ENCODE data around the gene CEACAM16.

The CEACAM16 gene

DNA sequence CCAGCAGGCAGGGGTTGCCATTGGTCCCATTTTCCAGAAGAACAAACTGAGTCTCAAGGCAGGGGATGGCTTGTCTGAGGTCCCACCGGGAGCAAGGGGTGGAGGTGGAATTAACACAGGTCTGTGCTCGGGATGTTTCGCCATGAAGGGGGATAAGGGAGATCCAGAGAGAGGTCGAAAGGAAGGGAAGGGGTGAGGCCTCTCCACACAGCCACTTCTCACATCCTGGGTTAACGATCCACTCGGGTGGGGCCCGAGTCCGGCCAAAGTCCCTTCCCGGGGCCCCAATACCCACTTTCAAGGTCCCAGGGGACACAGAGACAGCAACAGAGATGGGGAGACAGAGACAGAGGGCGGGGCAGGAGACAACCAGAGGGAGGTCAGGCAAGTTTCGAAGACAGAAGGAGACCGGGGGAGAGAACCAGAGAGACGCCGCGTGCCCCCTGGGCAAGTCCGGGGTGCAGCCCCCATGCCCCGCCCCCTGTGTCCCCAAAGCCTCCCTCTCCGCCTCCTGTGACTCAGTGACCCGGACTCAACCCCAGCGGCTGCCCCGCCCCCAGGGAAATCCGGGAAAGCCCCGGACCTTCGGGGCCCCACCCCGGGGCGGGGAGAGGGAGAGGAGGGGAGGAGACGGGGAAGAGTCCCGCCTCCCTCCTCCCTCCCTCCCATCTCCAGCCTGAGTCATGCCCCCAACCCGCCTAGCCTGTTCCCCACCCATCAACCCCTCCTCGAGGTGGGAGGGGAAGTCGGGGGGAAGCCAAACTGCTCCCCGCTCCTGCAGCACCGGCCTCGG, 48.2 kb downstream of the CEACAM16 start:
- DNase-seq: peak; percentile 64 to 65

DNA sequence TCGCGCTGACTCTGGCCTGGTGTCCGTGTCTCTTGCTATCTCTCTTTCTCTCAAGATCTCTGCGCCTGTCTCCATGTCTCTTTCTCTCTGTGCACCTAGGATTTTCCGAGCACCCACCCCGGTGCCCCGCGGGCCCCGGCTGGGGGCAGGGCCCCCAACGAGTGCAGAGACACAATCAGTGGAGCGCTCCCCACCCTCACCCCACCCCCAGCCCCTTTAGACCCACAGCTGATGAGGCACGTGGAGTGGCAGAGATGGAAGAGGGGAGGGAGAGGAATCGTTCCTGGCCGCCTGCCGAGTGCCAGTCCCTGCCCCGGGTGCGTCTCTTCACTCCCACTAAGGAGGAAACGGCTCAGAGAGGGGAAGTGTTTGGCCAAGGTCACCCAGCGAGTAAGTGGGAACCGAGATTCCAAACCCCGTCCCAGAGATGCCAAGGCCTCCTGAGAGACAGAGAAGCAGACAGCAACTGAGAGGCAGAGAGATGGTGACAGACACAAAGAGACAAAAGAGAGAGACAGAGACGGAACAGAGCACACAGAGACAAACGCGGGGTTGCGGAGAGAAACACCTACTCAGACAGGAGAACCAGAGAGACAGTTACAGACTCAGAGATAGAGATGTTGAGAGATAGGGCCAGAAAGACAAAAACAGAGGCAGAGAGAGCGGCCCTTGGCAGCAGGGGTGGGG, 48.9 kb downstream of the CEACAM16 start:
- peak; percentile 45 to 76 for DNase-seq

- DNase-seq: no peak
These were observed 49.7 kb downstream of the CEACAM16 start, which contains the start of gene BCL3 for GRCh38 chr19:44748426-44749254. Gene BCL3, plus strand, starts transcription at chr19:44748708. Its CDS starts 83 bp downstream, at chr19:44748791.

DNA sequence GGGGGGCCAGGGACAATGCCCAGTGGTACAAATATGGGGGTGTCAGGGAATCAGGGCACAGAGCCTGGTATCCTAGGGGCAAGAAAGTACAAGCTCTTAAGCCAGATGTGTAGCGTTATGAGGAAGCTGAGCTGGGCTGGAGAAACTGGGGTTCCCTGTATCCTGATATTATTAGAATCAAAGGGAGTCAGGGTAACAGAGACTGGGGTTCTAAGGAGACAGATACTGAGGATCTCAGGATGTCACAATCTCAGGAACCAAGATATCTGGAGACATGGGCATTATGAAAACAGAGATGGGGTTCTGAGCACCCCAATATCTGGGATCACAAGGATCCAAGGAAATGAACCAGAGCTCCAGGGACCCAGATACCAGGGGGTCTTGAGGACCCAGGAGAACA, 50.3 kb downstream of the CEACAM16 start:
- no peak for DNase-seq

DNA sequence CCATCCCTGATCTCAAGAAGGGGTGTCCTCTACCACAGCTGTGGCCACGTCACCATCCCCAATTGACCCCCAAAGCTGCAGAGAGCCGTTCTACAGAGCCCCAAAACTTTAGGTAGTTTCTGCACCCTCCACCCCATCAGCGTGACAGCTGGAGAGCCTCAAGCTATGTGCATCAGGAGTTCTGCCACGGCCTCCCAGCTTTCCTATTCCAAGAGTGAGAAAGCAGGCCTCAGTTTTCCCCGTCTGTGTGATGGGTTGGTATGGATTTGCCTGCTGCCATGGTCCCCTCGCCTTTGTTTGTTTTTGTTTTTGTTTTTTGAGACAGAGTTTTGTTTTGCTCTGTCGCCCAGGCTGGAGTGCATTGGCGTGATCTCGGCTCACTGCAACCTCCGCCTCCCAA, 51.0 kb downstream of the CEACAM16 start:
- no peak for DNase-seq

- DNase-seq: no peak
These were observed 53.3 kb downstream of the CEACAM16 start for GRCh38 chr19:44752123-44752815.

DNA sequence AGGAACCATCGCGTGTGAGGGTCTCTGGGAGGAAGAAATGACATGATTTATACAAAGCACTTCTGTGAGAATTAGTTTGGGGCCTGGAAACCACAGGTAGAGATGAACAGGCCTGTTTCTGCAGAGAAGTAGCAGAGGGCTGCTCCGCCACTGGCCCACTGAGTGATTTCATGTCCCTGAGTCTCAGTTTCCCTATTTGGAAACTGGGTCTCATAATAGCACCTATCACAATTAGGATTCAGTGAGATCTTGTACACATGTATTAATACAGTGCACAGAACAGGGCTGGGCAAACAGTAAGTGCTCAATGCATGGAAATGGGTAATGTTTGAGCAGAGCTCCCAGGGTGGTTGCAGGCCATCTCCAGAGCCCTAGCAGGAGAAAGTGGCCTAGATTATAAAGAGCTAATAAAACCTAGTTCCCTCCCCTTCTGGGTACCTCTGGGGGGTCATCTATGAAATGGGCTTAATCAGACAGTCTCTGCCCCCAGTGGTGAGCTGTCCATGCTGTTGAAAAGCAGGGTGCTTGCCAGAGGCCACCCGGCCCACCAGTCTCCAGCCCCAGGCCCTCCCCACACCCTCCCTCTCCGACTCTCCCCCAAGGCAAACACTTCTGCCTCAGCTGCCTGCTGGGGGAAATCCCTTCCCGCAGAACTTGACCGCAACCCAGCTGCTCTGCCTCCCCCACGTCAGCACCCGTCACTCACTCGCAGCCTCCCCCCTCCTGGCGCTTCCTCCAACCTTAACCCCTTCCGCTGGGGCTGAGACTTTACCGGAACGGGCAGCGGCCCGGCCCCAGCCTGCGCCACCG, 54.1 kb downstream of the CEACAM16 start:
- DNase-seq: peak; percentile 91 to 94

GRCh38 chr19:44753626-44753931, 54.6 kb downstream of the CEACAM16 start:
- DNase-seq: no peak

GRCh38 chr19:44753932-44754749, 55.2 kb downstream of the CEACAM16 start:
- DNase-seq: peak; percentile 50 to 62

- no peak for DNase-seq
These were observed 55.8 kb downstream of the CEACAM16 start for GRCh38 chr19:44754750-44755080.

- no peak for DNase-seq
These were observed 56.3 kb downstream of the CEACAM16 start for GRCh38 chr19:44755219-44755618.

GRCh38 chr19:44756089-44756562, 57.2 kb downstream of the CEACAM16 start:
- DNase-seq: no peak

GRCh38 chr19:44757057-44757734, 58.2 kb downstream of the CEACAM16 start:
- no peak for DNase-seq

GRCh38 chr19:44757735-44758505, 59.0 kb downstream of the CEACAM16 start:
- no peak for DNase-seq

DNA sequence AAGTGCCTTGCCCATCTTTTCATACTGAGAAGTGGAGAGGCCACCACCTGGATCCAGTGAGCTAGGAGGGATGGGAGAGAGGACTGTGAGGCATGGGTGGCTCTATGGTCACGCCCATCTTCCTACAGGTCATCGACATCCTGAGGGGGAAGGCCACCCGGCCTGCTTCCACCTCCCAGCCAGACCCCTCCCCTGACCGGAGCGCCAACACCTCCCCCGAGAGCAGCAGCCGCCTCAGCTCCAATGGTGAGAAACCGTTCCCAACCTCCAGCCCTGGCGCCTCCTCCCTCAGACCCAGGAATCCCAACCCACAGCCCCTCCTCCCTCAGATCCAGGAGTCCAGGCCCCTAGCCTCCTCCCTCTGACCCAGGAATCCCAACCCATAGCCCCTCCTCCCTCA, 59.6 kb downstream of the CEACAM16 start:
- no peak for DNase-seq

DNA sequence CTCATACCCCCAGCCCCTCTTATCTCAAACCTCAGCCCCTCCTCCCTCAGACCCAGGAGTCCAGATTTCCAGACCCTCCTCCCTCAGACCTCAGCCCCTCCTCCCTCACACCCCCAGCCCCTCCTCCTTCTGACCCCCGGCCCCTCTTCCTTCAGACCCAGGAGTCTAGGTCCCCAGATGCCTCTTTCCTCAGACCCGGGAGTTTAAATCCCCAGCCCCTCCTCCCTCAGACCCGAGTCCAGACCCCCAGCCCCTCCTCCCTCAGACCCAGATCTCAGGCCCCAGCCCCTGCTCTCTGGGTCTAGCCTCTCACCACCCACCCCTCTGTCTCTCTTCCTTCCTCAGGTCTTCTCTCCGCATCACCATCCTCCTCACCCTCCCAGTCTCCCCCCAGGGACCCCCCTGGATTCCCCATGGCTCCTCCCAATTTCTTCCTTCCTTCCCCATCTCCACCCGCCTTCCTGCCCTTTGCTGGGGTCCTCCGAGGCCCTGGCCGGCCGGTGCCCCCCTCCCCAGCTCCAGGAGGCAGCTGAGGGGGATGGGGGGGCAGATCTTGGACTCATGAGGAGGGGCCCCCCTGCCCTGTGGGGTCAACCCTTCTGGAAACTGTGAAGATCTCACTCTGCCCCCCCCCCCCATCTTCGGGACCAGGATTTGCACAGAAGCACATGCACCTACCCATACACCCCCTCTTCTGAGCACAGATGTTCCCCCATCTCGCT, 60.3 kb downstream of the CEACAM16 start:
- DNase-seq: no peak
